VCaP (cell line): ENCODE measurements around the gene RIOK3.

Experiments used
- H3K27ac ChIP-seq: fragments of 450-650 bp; 2 replicates; pipeline ENCODE4 v1.5.1; 2017
- TF ChIP-seq, protein P1 (sequence below): fragments of 450-650 bp; conservative IDR thresholded peaks from 2 replicates; pipeline ENCODE4 v1.5.1; 2017; ENCODE audit warnings: mild to moderate bottlenecking, moderate library complexity

The RIOK3 gene

DNA sequence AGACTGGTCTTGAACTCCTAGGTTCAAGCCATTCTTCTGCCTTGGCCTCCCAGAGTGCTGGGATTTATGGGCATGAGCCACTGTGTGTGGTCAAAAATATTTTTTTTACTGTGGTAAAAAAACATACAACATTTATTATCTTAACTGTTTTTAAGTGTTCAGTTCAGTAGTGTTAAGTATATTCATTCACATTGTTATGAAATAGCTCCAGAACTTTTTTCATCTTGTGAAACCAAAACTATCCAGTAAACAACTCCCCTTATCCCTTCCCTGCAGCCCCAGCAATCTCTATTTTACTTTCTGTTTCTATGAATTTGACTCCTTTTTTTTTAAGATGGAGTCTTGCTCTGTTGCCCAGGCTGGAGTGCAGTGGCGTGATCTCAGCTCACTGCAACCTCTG lies 59.6 kb downstream of the RIOK3 start:
- TF ChIP-seq, protein P1, sequence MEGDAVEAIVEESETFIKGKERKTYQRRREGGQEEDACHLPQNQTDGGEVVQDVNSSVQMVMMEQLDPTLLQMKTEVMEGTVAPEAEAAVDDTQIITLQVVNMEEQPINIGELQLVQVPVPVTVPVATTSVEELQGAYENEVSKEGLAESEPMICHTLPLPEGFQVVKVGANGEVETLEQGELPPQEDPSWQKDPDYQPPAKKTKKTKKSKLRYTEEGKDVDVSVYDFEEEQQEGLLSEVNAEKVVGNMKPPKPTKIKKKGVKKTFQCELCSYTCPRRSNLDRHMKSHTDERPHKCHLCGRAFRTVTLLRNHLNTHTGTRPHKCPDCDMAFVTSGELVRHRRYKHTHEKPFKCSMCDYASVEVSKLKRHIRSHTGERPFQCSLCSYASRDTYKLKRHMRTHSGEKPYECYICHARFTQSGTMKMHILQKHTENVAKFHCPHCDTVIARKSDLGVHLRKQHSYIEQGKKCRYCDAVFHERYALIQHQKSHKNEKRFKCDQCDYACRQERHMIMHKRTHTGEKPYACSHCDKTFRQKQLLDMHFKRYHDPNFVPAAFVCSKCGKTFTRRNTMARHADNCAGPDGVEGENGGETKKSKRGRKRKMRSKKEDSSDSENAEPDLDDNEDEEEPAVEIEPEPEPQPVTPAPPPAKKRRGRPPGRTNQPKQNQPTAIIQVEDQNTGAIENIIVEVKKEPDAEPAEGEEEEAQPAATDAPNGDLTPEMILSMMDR = no peak
- H3K27ac ChIP-seq = no peak overlapping the region

DNA sequence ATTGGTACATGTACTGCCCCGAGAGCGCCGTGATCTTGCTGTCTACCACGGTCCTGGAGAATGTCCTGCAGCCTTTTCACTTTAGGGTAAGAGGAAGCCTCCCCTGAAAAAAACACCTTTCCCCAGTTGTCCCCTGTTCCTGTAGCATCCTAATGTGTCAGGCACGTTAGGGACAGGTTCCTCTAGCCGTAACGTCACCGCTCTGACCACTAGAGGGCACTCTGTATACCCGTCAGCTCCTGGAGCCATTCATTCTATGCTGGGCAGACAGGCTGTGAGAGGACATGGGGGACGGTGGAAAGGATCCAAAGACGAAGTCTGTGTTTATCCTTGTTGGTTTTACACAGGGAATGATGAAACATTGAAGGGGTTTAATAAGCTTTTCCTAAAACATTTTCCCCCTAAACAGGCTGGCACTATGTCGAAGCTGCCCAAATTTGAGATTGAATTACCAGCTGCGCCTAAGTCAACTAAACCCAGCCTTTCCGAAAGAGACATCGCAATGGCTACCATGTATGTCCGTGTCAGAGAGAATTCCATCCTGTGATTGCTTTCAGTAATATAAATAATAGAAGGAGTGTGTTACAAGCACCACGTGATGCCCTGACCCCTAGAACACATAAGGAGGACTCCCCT lies 62.9 kb downstream of the RIOK3 start:
- no peak overlapping the region for H3K27ac ChIP-seq
- TF ChIP-seq, protein P1 = peak; percentile 93

DNA sequence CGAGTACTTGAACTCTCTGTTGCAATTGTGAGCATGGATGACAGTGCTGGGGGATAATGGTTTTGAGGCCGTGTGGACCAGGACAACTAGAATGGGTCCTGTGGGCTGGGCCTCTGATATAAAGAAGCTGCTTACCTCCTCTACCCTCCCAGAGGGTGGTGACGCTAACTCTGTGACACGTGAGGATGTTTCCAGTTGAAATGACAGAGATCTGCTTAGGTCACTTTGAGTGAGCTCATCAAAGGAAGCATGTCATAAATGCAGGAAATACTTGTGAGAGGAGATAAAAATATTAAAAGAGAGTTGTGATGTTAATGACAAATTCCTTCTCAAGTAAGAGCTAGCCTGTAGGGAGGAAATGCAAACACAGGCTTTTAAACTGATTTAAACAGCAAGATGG lies 66.6 kb downstream of the RIOK3 start:
- TF ChIP-seq, protein P1 = no peak
- no peak overlapping the region for H3K27ac ChIP-seq

DNA sequence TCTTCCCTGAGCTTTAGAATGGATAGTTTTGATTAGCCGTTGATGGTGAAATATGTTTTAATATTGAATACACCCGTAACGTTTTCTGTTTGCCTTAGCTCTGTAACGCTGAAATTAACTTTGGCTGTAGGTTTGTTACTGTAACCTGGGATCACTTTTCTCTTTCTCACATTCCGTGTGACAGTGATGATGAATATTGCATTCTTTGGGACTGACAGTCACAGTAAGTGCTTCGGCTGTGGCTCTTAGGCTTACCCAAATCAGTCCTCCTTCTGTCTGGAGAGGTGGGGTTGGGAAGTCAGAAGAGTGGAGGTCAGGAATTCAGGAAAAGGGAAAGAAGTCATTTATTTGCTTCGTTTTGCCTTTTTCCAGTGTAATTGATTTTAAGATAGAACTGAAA lies 68.2 kb downstream of the RIOK3 start:
- TF ChIP-seq, protein P1 = no peak
- no peak overlapping the region for H3K27ac ChIP-seq

DNA sequence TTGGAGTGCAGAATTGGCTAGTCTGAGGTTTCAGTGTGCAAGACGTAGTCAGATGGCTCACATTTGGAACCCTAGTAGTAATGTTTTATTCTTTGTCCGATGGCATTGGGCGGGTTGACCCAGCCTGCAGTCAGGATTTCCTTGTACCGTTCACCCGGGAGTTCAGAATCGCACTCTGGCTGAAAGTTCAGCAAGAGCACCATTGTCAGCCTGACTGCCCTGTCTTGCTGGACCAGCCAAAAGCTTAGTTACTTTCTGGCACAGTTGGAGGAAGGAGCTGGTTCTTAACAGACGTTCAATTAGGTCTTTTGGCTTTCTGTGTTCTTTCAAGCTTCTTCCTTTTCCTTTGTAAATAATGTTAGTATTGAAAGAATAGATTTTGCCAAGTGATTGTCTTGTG lies 68.8 kb downstream of the RIOK3 start:
- H3K27ac ChIP-seq = no peak overlapping the region
- TF ChIP-seq, protein P1 = no peak

DNA sequence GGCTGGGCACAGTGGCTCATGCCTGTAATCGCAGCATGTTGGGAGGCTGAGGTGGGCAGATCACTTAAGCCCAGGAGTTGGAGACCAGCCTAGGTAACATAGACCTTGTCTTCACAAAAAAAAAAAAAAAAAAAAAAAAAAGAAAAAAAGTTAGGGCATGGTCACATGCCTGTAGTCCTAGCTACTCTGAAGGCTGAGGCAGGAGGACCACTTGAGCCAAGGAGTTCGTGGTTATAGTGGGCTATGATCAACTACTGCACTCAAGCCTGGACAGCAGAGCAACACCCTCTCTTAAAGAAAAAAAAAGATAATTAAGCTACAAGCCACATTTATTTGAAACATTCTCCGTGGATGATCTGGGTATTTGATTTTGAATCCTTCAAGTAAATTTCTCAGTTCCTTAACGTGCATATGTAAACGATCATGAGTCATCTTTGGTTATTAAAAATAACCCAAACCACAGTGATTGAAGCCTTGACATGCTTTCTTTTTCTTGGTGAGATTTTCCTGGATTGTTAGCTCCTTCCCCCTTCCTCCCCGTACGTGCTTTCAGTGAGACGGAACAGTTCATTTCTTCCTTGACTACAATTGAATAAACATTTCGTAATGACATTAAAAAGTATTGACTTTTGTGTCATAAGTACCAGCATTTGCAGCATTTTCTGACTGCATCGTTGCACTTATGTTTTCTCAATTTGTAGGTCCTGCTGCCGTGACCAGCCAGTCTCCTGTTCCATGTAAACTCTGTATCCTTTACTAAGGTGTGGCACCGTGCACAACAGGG lies 70.5 kb downstream of the RIOK3 start:
- H3K27ac ChIP-seq = no peak overlapping the region
- TF ChIP-seq, protein P1 = no peak

DNA sequence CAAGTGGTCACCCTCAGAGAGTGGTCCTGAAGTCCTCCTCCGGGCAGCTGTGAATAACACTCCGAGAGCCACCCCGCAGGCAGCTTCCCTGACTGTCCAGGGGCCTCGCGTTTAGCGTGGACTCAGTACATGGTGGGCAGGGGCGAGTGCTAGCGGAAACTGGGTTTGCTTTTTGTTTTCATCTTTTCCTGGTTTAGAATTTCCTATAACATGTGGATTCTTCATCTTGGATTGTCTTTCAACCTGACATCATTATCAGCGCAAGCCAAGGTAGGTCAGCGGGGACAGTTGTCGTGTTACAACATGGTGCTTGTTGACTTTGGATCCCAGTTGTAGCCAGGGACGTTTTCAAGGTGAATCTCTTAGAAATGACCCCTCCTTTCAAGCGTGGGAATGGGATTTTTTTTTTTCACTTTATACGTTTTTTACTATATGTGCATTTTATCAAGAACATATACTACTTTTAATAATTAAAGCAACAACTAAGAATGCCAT lies 71.2 kb downstream of the RIOK3 start:
- TF ChIP-seq, protein P1 = no peak
- no peak overlapping the region for H3K27ac ChIP-seq
